Colonic mucosa (tissue), 4 donors: ENCODE measurements around the gene ACAD11. TPM values are rescaled to one million over a fixed set of nuclear protein-coding genes. Genes with fewer than 3 reads are reported as not detected.
A peak's percentile ranks its signal among the peaks of the same experiment; 100 is the strongest.

ENCODE experiments used
- DNase-seq: peaks from one replicate; pipeline ENCODE4 v3.0.0-alpha.2; 2020
- H3K27ac ChIP-seq: fragments of 200-600 bp; one replicate; pipeline ENCODE4 v1.8.0; 2021
- H3K27me3 ChIP-seq: fragments of 200-600 bp; one replicate; pipeline ENCODE4 v1.8.0; 2021
- H3K36me3 ChIP-seq: fragments of 200-600 bp; one replicate; pipeline ENCODE4 v1.8.0; 2021
- H3K4me1 ChIP-seq: fragments of 200-600 bp; one replicate; pipeline ENCODE4 v1.8.0; 2021; ENCODE audit warnings: mild to moderate bottlenecking
- H3K4me3 ChIP-seq: fragments of 200-600 bp; one replicate; pipeline ENCODE4 v1.8.0; 2021
- H3K9ac ChIP-seq, 2 donors: one replicate each; pipeline ENCODE4 v1.7.0; 2013; ENCODE audit warnings: control low read depth in 2 of 2, low read depth in 2 of 2, low read length in 2 of 2
- H3K9me3 ChIP-seq: fragments of 200-600 bp; one replicate; pipeline ENCODE4 v1.8.0; 2021
- CTCF ChIP-seq: fragments of 200-600 bp; IDR thresholded peaks from one replicate; pipeline ENCODE4 v1.8.0; 2022; ENCODE audit warnings: antibody characterized with exemption, mild to moderate bottlenecking
- intact Hi-C: fragments of 100-400 bp; cut with DNase I; formaldehyde crosslinking; loops from one replicate; pipeline ENCODE4 v1.14.1; 2022
- total RNA-seq, 2 donors: library from RNA; stranded (reverse); fragmentation: NEBNext Ultra II Directional in 1 of 2; extraction: Animal tissue kit (Norgen Biotek cat#: 25700) in 1 of 2; gene quantifications; one replicate each; pipeline ENCODE4 v1.2.1, GENCODE V29; 2021
- donor health status: healthy.
- donor health status: DM: no; HTN: no; CAD: no.
- donor health status: DM: no; HTN: no; CAD: no.

ACAD11 gene
- total RNA-seq, 2 donors from 2014 or later: 7.2 to 8.9 TPM

DNA sequence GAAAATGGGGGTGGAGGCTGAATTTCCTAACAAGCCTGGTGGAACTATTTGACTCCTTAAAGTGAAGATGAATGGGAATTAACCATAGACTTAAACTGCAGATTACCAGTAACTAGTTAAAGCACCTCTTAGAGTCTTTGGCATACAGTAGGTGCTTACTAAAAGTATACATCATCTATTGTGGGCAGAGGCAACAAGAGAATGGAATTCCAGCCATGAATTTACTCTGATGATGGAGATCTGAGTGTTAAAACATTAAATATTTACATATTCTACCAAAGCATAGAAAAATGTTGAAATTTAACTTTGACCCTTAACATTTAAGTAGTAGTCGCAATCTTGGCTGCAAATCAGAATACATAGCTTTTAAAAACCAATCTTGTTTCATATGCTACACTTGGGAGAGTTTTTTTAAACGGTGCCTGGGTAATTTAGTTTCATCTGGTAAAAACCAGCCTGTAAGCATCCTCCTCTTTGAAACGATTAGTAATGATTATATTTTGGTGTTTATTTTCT is 5.7 kb upstream of the ACAD11 start:
- Histone ChIP-seq H3K36me3 (no peaks in the 10 kb centered on the region), H3K9ac (no peak overlapping the region), H3K27me3 (no peaks in the 10 kb centered on the region), H3K9me3 (no peaks in the 10 kb centered on the region), H3K4me3 (no peak overlapping the region), H3K27ac (no peak overlapping the region), H3K4me1 (no peaks in the 10 kb centered on the region)
- intact Hi-C loops: no loop called here
- TF ChIP-seq CTCF: no peak
- DNase-seq: no peak

DNA sequence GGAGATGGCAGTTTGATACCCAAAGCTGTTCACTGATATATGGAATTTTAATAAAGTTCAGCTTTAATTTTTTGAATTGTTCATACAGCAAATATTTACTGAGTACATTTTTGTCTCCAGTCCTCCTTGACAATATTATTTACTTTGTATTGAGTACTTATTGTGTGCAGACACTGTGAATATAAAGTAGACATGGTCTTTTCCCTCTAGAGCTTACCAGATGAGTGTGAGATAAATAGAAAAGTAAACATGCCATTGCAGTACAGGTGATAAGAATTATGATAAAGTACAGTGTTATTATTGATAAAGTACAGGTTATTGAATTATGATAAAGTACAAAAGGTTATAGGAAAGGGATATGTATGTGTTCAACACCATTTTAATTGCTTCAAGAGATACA is 2.6 kb upstream of the ACAD11 start:
- no peak overlapping the region for H3K27ac ChIP-seq
- intact Hi-C loops: no loop called here
- no peak overlapping the region for H3K9ac ChIP-seq
- DNase-seq: no peak
- H3K4me1 ChIP-seq: no peaks in the 10 kb centered on the region
- no peak for TF ChIP-seq CTCF
- no peak overlapping the region for H3K4me3 ChIP-seq
- H3K9me3 ChIP-seq: no peaks in the 10 kb centered on the region
- no peaks in the 10 kb centered on the region for H3K27me3 ChIP-seq
- H3K36me3 ChIP-seq: no peaks in the 10 kb centered on the region

DNA sequence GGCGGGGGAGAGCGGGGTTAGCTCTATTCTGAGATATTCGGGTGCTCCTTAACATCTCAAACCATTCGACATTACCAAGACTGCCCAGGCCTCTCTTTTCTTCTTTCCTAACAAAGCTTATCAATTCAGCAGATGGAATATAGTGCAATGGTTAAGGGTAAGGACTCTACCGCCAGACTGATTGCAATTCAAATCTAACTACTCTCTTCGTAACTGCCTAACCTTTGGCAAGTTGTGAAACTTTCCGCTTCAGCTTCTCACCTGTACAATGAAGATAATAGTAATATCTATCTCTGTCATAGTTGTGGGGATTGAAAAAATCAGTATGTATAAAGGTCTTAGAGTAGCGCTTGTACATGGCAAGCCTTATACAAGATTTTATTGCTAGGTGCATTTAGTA is 1.5 kb upstream of the ACAD11 start:
- no peaks in the 10 kb centered on the region for H3K9me3 ChIP-seq
- H3K27ac ChIP-seq: peak overlapping the region; percentile 80
- intact Hi-C loops: no loop called here
- H3K9ac ChIP-seq: peak overlapping the region; percentile 83 to 97
- no peak for TF ChIP-seq CTCF
- no peaks in the 10 kb centered on the region for H3K36me3 ChIP-seq
- no peak for DNase-seq
- H3K27me3 ChIP-seq: no peaks in the 10 kb centered on the region
- H3K4me3 ChIP-seq: peak overlapping the region; percentile 81
- H3K4me1 ChIP-seq: no peaks in the 10 kb centered on the region

GRCh38 chr3:132660811-132661070 is 1.1 kb upstream of the ACAD11 start:
- H3K27ac ChIP-seq: peak overlapping the region; percentile 80
- H3K27me3 ChIP-seq: no peaks in the 10 kb centered on the region
- peak overlapping the region; percentile 83 to 97 for H3K9ac ChIP-seq
- H3K4me3 ChIP-seq: peak overlapping the region; percentile 81
- H3K9me3 ChIP-seq: no peaks in the 10 kb centered on the region
- no peaks in the 10 kb centered on the region for H3K4me1 ChIP-seq
- no peak for TF ChIP-seq CTCF
- no peaks in the 10 kb centered on the region for H3K36me3 ChIP-seq
- DNase-seq: peak; percentile 23
- intact Hi-C loops: no loop called here

DNA sequence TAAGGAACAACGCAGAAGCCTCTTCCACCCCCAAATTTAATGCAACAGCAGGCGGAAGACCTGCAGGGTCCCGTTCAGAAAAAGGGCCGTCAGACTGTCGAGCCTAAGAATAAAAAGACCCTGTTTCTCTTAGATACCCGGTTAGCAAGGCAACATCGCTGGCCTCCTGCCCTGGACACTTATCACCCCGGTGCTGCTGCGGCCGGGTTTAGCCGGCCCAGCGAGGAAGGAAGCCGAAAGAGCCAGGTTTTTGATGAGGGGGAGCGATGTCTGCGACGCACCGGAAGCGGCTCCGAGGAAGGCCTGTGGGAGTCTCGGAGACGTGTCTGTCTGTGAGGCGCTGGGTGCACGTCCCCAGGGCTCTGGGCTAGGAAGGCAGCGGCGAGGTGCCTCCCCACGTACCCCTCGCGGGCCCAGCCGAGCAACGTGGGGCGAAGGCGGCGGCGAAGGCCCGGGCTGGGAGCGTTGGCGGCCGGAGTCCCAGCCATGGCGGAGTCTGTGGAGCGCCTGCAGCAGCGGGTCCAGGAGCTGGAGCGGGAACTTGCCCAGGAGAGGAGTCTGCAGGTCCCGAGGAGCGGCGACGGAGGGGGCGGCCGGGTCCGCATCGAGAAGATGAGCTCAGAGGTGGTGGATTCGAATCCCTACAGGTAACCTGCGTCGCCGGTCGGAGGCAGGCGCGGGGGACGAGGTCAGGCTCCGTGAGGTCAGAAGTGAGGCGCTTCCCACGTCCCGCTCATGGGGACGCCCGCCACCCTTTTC is 622 bp upstream of the ACAD11 start, which contains the start of gene UBA5:
UBA5 (plus strand) TSS at position 278 of the 759 bp plus-strand sequence; CDS start at position 487, 209 bp downstream.
- H3K27me3 ChIP-seq: no peaks in the 10 kb centered on the region
- peak within 1 kb of the TSS; percentile 81 for H3K4me3 ChIP-seq
- DNase-seq: peak; percentile 71
- H3K36me3 ChIP-seq: no peaks in the 10 kb centered on the region
- H3K9ac ChIP-seq: peak within 1 kb of the TSS; percentile 83 to 97
- H3K4me1 ChIP-seq: no peaks in the 10 kb centered on the region
- no peaks in the 10 kb centered on the region for H3K9me3 ChIP-seq
- H3K27ac ChIP-seq: peak within 1 kb of the TSS; percentile 80
- no peak for TF ChIP-seq CTCF
- intact Hi-C loops: no loop called here
